Measurements from ENCODE around the gene NDUFA1. TPM values are rescaled to one million over a fixed set of nuclear protein-coding genes. Genes with fewer than 3 reads are reported as not detected.
"Not testable (repeated sequence)": the region's sequence is repeated elsewhere in the genome, so short reads cannot be mapped to it uniquely, and the experiment has no call there.

The NDUFA1 gene
- polyA plus RNA-seq, 6 donors from 2014 or later, result 268 to 457 (median 303) TPM

GRCh38 chrX:119880552-119881437 is 9.2 kb downstream of the NDUFA1 start:
- H3K9me3 Mint-ChIP-seq, result no peaks in the 10 kb centered on the region
- ATAC-seq (ENCODE audit: low read depth in 2 of 2) (peak; percentile 81 to 83), DNase-seq (peak; percentile 20)
- no peaks in the 10 kb centered on the region for H3K27me3 Mint-ChIP-seq
- peak overlapping the region in 2 of 6 donors; percentile 75 to 82 for H3K27ac Mint-ChIP-seq
- H3K36me3 Mint-ChIP-seq, result no peaks in the 10 kb centered on the region
- peak overlapping the region in 3 of 8 donors; percentile 19 to 80 (median 36) for H3K4me3 Mint-ChIP-seq
- H3K4me1 Mint-ChIP-seq, result peaks cover 0 to 12% (median 0%) of the 10 kb centered on the region in 3 donors

- no peak for DNase-seq
- H3K27me3 Mint-ChIP-seq, result no peaks in the 10 kb centered on the region
- no peak for ATAC-seq (ENCODE audit: low read depth in 2 of 2)
- H3K36me3 Mint-ChIP-seq, result no peaks in the 10 kb centered on the region
- H3K9me3 Mint-ChIP-seq, result no peaks in the 10 kb centered on the region
- H3K4me1 Mint-ChIP-seq, result peaks cover 6 to 14% (median 6%) of the 10 kb centered on the region in 3 donors
- H3K4me3 Mint-ChIP-seq, result peak overlapping the region in 1 of 8 donors; percentile 51
- H3K27ac Mint-ChIP-seq, result no peak overlapping the region
Measured at GRCh38 chrX:119885554-119886428, 14.2 kb downstream of the NDUFA1 start.

GRCh38 chrX:119887721-119888425 is 16.2 kb downstream of the NDUFA1 start:
- peak; percentile 80 to 92 for ATAC-seq (ENCODE audit: low read depth in 2 of 2)
- Mint-ChIP-seq H3K9me3 (no peaks in the 10 kb centered on the region), H3K27me3 (no peaks in the 10 kb centered on the region), H3K27ac (no peak overlapping the region), H3K4me1 (peaks cover 6 to 10% (median 6%) of the 10 kb centered on the region in 3 donors), H3K36me3 (no peaks in the 10 kb centered on the region), H3K4me3 (peak overlapping the region in 7 of 8 donors; percentile 24 to 73 (median 56))
- peak; percentile 45 for DNase-seq

- not testable (repeated sequence) for H3K9me3 Mint-ChIP-seq, H3K4me3 Mint-ChIP-seq, DNase-seq
Measured at GRCh38 chrX:119890626-119891025, 19.0 kb downstream of the NDUFA1 start.

GRCh38 chrX:119891961-119892692 is 20.5 kb downstream of the NDUFA1 start:
- DNase-seq; H3K4me1 Mint-ChIP-seq; H3K36me3 Mint-ChIP-seq; H3K9me3 Mint-ChIP-seq; H3K27me3 Mint-ChIP-seq; ATAC-seq (ENCODE audit: low read depth in 2 of 2); H3K4me3 Mint-ChIP-seq; H3K27ac Mint-ChIP-seq: not testable (repeated sequence)

More at GRCh38 chrX:119890626-119891025, 19.0 kb downstream of the NDUFA1 start:
- not testable (repeated sequence) for H3K36me3 Mint-ChIP-seq; H3K27ac Mint-ChIP-seq; ATAC-seq (ENCODE audit: low read depth in 2 of 2); H3K27me3 Mint-ChIP-seq
- peaks cover 6 to 10% (median 6%) of the 10 kb centered on the region in 3 donors for H3K4me1 Mint-ChIP-seq

GRCh38 chrX:119895843-119896326 is 24.3 kb downstream of the NDUFA1 start, which contains the start of gene AKAP14:
TSS of gene AKAP14 (plus strand) at chrX:119895893. CDS start at chrX:119903224, 7,331 bp downstream.
- DNase-seq (no peak), ATAC-seq (ENCODE audit: low read depth in 2 of 2) (no peak)
- no peaks in the 10 kb centered on the region for H3K27me3 Mint-ChIP-seq
- no peak within 1 kb of the TSS for H3K4me3 Mint-ChIP-seq
- no peak within 1 kb of the TSS for H3K27ac Mint-ChIP-seq
- no peaks in the 10 kb centered on the region for H3K9me3 Mint-ChIP-seq
- no peaks in the 10 kb centered on the region for H3K36me3 Mint-ChIP-seq
- no peaks in the 10 kb centered on the region for H3K4me1 Mint-ChIP-seq

GRCh38 chrX:119899125-119899524 is 27.5 kb downstream of the NDUFA1 start:
- no peak for ATAC-seq (ENCODE audit: low read depth in 2 of 2)
- Mint-ChIP-seq H3K4me3 (no peak overlapping the region), H3K9me3 (peaks cover 0 to 2% (median 0%) of the 10 kb centered on the region in 7 donors), H3K27me3 (no peaks in the 10 kb centered on the region), H3K27ac (peak overlapping the region in 1 of 6 donors; percentile 77), H3K36me3 (no peaks in the 10 kb centered on the region), H3K4me1 (no peaks in the 10 kb centered on the region)
- DNase-seq, result no peak

- Mint-ChIP-seq H3K27ac (no peak overlapping the region), H3K4me3 (no peak overlapping the region), H3K4me1 (no peaks in the 10 kb centered on the region), H3K36me3 (no peaks in the 10 kb centered on the region), H3K27me3 (no peaks in the 10 kb centered on the region), H3K9me3 (peaks cover 0 to 2% (median 0%) of the 10 kb centered on the region in 7 donors)
- DNase-seq (no peak), ATAC-seq (ENCODE audit: low read depth in 2 of 2) (no peak)
Measured at GRCh38 chrX:119900976-119901375, 29.3 kb downstream of the NDUFA1 start.

GRCh38 chrX:119916310-119916709 is 44.7 kb downstream of the NDUFA1 start:
- ATAC-seq (ENCODE audit: low read depth in 2 of 2) (no peak), DNase-seq (no peak)
- H3K4me3 Mint-ChIP-seq, result no peak overlapping the region
- peaks cover 0 to 3% (median 0%) of the 10 kb centered on the region in 7 donors for H3K9me3 Mint-ChIP-seq
- peak overlapping the region in 1 of 6 donors; percentile 8 for H3K27ac Mint-ChIP-seq
- no peaks in the 10 kb centered on the region for H3K36me3 Mint-ChIP-seq
- no peaks in the 10 kb centered on the region for H3K4me1 Mint-ChIP-seq
- H3K27me3 Mint-ChIP-seq, result no peaks in the 10 kb centered on the region

GRCh38 chrX:119917877-119918276 is 46.2 kb downstream of the NDUFA1 start:
- DNase-seq, result no peak
- no peaks in the 10 kb centered on the region for H3K4me1 Mint-ChIP-seq
- ATAC-seq (ENCODE audit: low read depth in 2 of 2), result no peak
- peaks cover 0 to 3% (median 0%) of the 10 kb centered on the region in 7 donors for H3K9me3 Mint-ChIP-seq
- peak overlapping the region in 1 of 6 donors; percentile 87 for H3K27ac Mint-ChIP-seq
- peak overlapping the region in 1 of 8 donors; percentile 12 for H3K4me3 Mint-ChIP-seq
- H3K36me3 Mint-ChIP-seq, result no peaks in the 10 kb centered on the region
- H3K27me3 Mint-ChIP-seq, result no peaks in the 10 kb centered on the region

- DNase-seq (no peak), ATAC-seq (ENCODE audit: low read depth in 2 of 2) (no peak)
- Mint-ChIP-seq H3K4me3 (no peak overlapping the region), H3K27me3 (no peaks in the 10 kb centered on the region), H3K4me1 (no peaks in the 10 kb centered on the region), H3K36me3 (peaks cover 0 to 1% of the 10 kb centered on the region in 2 donors), H3K27ac (no peak overlapping the region), H3K9me3 (peaks cover 0 to under 1% (median 0%) of the 10 kb centered on the region in 7 donors)
Measured at GRCh38 chrX:119919835-119920585, 48.4 kb downstream of the NDUFA1 start.

- not testable (repeated sequence) for ATAC-seq (ENCODE audit: low read depth in 2 of 2); H3K27ac Mint-ChIP-seq; H3K4me1 Mint-ChIP-seq; H3K9me3 Mint-ChIP-seq; H3K4me3 Mint-ChIP-seq; DNase-seq; H3K27me3 Mint-ChIP-seq; H3K36me3 Mint-ChIP-seq
Measured at GRCh38 chrX:119922391-119922790, 50.8 kb downstream of the NDUFA1 start.

Measured in naive B cell (primary cell).